Measurements from ENCODE around the gene EFNA3. TPM values are rescaled to one million over a fixed set of nuclear protein-coding genes. Genes with fewer than 3 reads are reported as not detected.

Gene EFNA3
- total RNA-seq, 1 donor from 2014 or later: 6.6 TPM

- H3K4me3 Mint-ChIP-seq: peak overlapping the region; percentile 78
- DNase-seq (ENCODE audit: low read depth, low spot score): no peak
- no peaks in the 10 kb centered on the region for H3K36me3 Mint-ChIP-seq (ENCODE audit: low read depth)
- H3K27ac Mint-ChIP-seq (ENCODE audit: unreplicated experiment): no peak overlapping the region
- H3K4me1 Mint-ChIP-seq: peaks cover 31% of the 10 kb centered on the region
- H3K27me3 Mint-ChIP-seq (ENCODE audit: low read depth): peaks cover 58% of the 10 kb centered on the region
- H3K9me3 Mint-ChIP-seq: no peaks in the 10 kb centered on the region
- TF ChIP-seq CTCF (conservative IDR thresholded peaks at IDR 0.05): no peak
Observed at GRCh38 chr1:155077346-155077745, 1.3 kb upstream of the EFNA3 start.

- H3K4me1 Mint-ChIP-seq: peaks cover 37% of the 10 kb centered on the region
- peaks cover 59% of the 10 kb centered on the region for H3K27me3 Mint-ChIP-seq (ENCODE audit: low read depth)
- peak overlapping the region; percentile 78 for H3K4me3 Mint-ChIP-seq
- no peak for DNase-seq (ENCODE audit: low read depth, low spot score)
- no peak for TF ChIP-seq CTCF (conservative IDR thresholded peaks at IDR 0.05)
- no peaks in the 10 kb centered on the region for H3K36me3 Mint-ChIP-seq (ENCODE audit: low read depth)
- H3K9me3 Mint-ChIP-seq: no peaks in the 10 kb centered on the region
- H3K27ac Mint-ChIP-seq (ENCODE audit: unreplicated experiment): no peak overlapping the region
Observed at GRCh38 chr1:155077758-155078445, 735 bp upstream of the EFNA3 start.

GRCh38 chr1:155079210-155079486 lies 511 bp downstream of the EFNA3 start:
- no peak for TF ChIP-seq CTCF (conservative IDR thresholded peaks at IDR 0.05)
- peaks cover 68% of the 10 kb centered on the region for H3K27me3 Mint-ChIP-seq (ENCODE audit: low read depth)
- no peaks in the 10 kb centered on the region for H3K36me3 Mint-ChIP-seq (ENCODE audit: low read depth)
- H3K4me1 Mint-ChIP-seq: peaks cover 42% of the 10 kb centered on the region
- no peaks in the 10 kb centered on the region for H3K9me3 Mint-ChIP-seq
- DNase-seq (ENCODE audit: low read depth, low spot score): no peak
- peak overlapping the region; percentile 91 for H3K4me3 Mint-ChIP-seq
- peak overlapping the region; percentile 76 for H3K27ac Mint-ChIP-seq (ENCODE audit: unreplicated experiment)

- peaks cover 48% of the 10 kb centered on the region for H3K4me1 Mint-ChIP-seq
- H3K4me3 Mint-ChIP-seq: peak overlapping the region; percentile 91
- DNase-seq (ENCODE audit: low read depth, low spot score): no peak
- no peaks in the 10 kb centered on the region for H3K36me3 Mint-ChIP-seq (ENCODE audit: low read depth)
- peak overlapping the region; percentile 76 for H3K27ac Mint-ChIP-seq (ENCODE audit: unreplicated experiment)
- no peaks in the 10 kb centered on the region for H3K9me3 Mint-ChIP-seq
- peaks cover 70% of the 10 kb centered on the region for H3K27me3 Mint-ChIP-seq (ENCODE audit: low read depth)
- TF ChIP-seq CTCF (conservative IDR thresholded peaks at IDR 0.05): no peak
Observed at GRCh38 chr1:155079487-155080311, 1.1 kb downstream of the EFNA3 start.

- H3K27ac Mint-ChIP-seq (ENCODE audit: unreplicated experiment): no peak overlapping the region
- H3K9me3 Mint-ChIP-seq: no peaks in the 10 kb centered on the region
- DNase-seq (ENCODE audit: low read depth, low spot score): peak; percentile 57
- TF ChIP-seq CTCF (conservative IDR thresholded peaks at IDR 0.05): no peak
- peaks cover 51% of the 10 kb centered on the region for H3K4me1 Mint-ChIP-seq
- H3K36me3 Mint-ChIP-seq (ENCODE audit: low read depth): no peaks in the 10 kb centered on the region
- peaks cover 72% of the 10 kb centered on the region for H3K27me3 Mint-ChIP-seq (ENCODE audit: low read depth)
- H3K4me3 Mint-ChIP-seq: peak overlapping the region; percentile 84
Observed at GRCh38 chr1:155080312-155081228, 1.9 kb downstream of the EFNA3 start.

Measured in neural crest cell (in vitro differentiated cells).